ENCODE measurements around the gene ZNF407. TPM values are rescaled to one million over a fixed set of nuclear protein-coding genes. Genes with fewer than 3 reads are reported as not detected.

The ZNF407 gene
- total and polyA plus RNA-seq, 4 donors: 2.8 to 34.9 (median 9.5) TPM

DNA sequence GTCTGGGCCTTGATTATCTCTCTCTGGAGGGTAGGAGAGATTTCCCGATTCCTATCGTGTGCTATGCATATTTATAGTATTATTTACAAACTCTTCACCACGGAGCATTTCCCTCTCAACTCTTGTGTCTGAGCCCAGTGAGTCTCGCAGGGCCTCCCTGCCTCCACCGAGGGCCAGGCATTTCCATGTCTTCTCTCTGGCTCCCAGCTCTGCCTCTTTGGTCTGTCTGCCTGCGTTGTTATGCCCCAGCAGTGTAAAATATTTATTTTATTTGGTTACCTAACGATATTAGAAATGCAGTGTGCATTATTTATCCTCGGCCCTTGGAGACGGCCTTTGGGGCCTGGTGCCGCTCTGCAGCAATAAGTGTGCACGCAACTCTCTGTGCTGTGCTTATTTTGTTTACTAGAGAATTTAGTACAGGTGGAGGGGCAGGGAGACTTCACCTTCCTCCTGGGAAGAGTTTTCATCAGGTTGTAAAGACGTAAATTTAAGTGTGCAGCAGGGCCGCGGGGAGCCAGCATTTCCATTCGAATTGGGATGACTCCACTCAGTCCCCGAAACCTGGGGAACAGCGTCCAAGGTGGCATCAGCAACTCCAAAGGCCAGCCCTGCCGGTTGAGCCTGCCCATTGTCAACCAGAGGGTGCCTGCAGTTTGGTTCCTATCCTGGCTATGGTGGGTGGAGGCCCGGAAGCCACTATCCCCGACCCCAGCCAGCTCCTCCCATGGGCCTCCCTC lies 511.1 kb downstream of the ZNF407 start:
- DNase-seq: no peak
- H3K4me3 ChIP-seq: no peak overlapping the region
- TF ChIP-seq CTCF (IDR thresholded peaks at IDR 0.05; ENCODE audit: control extremely low read depth, extremely low read depth): no peak
- no peak overlapping the region for H3K27ac ChIP-seq (ENCODE audit: low read depth in 1 of 2, low read length in 1 of 2)
- no peak for ATAC-seq (ENCODE audit: insufficient read depth, low FRiP score)
- H3K9ac ChIP-seq (ENCODE audit: insufficient read depth in 1 of 2, low read length in 2 of 2): no peak overlapping the region
- H3K4me1 ChIP-seq (ENCODE audit: control insufficient read depth in 5 of 5, insufficient read depth in 5 of 5, low read length in 5 of 5): peaks cover 0 to 7% (median 0%) of the 10 kb centered on the region in 5 donors
- no peaks in the 10 kb centered on the region for H3K36me3 ChIP-seq (ENCODE audit: control insufficient read depth in 4 of 4, insufficient read depth in 4 of 4, low read length in 4 of 4)
- 85 to 86% methylated on average over 20 of the region's 20 CpGs for WGBS, 2 donors
- peaks cover 0 to 3% (median 0%) of the 10 kb centered on the region in 4 donors for H3K9me3 ChIP-seq (ENCODE audit: control insufficient read depth in 4 of 4, insufficient read depth in 3 of 4, low read length in 3 of 4)
- no peaks in the 10 kb centered on the region for H3K27me3 ChIP-seq (ENCODE audit: control insufficient read depth in 3 of 3, insufficient read depth in 3 of 3, low read length in 2 of 3)

DNA sequence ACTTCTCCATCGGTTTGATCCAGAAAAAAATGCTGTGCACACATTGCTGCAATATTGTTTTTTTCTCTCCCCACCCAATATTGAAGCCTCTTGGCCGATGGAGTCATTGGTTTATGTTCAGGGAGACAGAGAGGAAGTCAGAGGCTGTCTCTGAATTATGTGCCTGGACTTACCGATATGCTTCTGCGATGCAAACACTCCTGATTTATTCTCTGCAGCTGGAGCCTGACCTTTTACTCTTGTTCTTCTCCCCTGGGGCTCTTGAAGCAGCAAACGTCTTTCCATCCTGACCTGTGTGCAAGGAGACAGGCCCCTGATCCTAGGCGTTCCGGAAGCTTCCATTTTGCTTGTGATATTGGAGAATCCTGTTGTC lies 511.6 kb downstream of the ZNF407 start:
- H3K9me3 ChIP-seq (ENCODE audit: control insufficient read depth in 4 of 4, insufficient read depth in 3 of 4, low read length in 3 of 4): peaks cover 0 to 3% (median 0%) of the 10 kb centered on the region in 4 donors
- H3K36me3 ChIP-seq (ENCODE audit: control insufficient read depth in 4 of 4, insufficient read depth in 4 of 4, low read length in 4 of 4): no peaks in the 10 kb centered on the region
- H3K27ac ChIP-seq (ENCODE audit: low read depth in 1 of 2, low read length in 1 of 2): no peak overlapping the region
- no peak overlapping the region for H3K4me3 ChIP-seq
- H3K9ac ChIP-seq (ENCODE audit: insufficient read depth in 1 of 2, low read length in 2 of 2): no peak overlapping the region
- ATAC-seq (ENCODE audit: insufficient read depth, low FRiP score): no peak
- no peaks in the 10 kb centered on the region for H3K27me3 ChIP-seq (ENCODE audit: control insufficient read depth in 3 of 3, insufficient read depth in 3 of 3, low read length in 2 of 3)
- H3K4me1 ChIP-seq (ENCODE audit: control insufficient read depth in 5 of 5, insufficient read depth in 5 of 5, low read length in 5 of 5): peaks cover 0 to 7% (median 0%) of the 10 kb centered on the region in 5 donors
- WGBS, 2 donors: 67 to 77% methylated on average over 7 of the region's 7 CpGs
- peak in 1 of 3 donors; percentile 11 for DNase-seq
- no peak for TF ChIP-seq CTCF (IDR thresholded peaks at IDR 0.05; ENCODE audit: control extremely low read depth, extremely low read depth)

- peak in 1 of 3 donors; percentile 5 for DNase-seq
- H3K27ac ChIP-seq (ENCODE audit: low read depth in 1 of 2, low read length in 1 of 2): no peak overlapping the region
- 94 to 95% methylated on average over 10 of the region's 10 CpGs for WGBS, 2 donors
These were observed 512.1 kb downstream of the ZNF407 start for GRCh38 chr18:75109819-75110218.

More at GRCh38 chr18:75109819-75110218, 512.1 kb downstream of the ZNF407 start:
- no peak for ATAC-seq (ENCODE audit: insufficient read depth, low FRiP score)
- H3K4me1 ChIP-seq (ENCODE audit: control insufficient read depth in 5 of 5, insufficient read depth in 5 of 5, low read length in 5 of 5): peaks cover 0 to 7% (median 0%) of the 10 kb centered on the region in 5 donors
- no peaks in the 10 kb centered on the region for H3K27me3 ChIP-seq (ENCODE audit: control insufficient read depth in 3 of 3, insufficient read depth in 3 of 3, low read length in 2 of 3)
- no peak for TF ChIP-seq CTCF (IDR thresholded peaks at IDR 0.05; ENCODE audit: control extremely low read depth, extremely low read depth)
- no peaks in the 10 kb centered on the region for H3K36me3 ChIP-seq (ENCODE audit: control insufficient read depth in 4 of 4, insufficient read depth in 4 of 4, low read length in 4 of 4)
- peaks cover 0 to 3% (median 0%) of the 10 kb centered on the region in 4 donors for H3K9me3 ChIP-seq (ENCODE audit: control insufficient read depth in 4 of 4, insufficient read depth in 3 of 4, low read length in 3 of 4)
- no peak overlapping the region for H3K4me3 ChIP-seq
- H3K9ac ChIP-seq (ENCODE audit: insufficient read depth in 1 of 2, low read length in 2 of 2): no peak overlapping the region
